ENCODE data around the gene ZPLD1.

The ZPLD1 gene

DNA sequence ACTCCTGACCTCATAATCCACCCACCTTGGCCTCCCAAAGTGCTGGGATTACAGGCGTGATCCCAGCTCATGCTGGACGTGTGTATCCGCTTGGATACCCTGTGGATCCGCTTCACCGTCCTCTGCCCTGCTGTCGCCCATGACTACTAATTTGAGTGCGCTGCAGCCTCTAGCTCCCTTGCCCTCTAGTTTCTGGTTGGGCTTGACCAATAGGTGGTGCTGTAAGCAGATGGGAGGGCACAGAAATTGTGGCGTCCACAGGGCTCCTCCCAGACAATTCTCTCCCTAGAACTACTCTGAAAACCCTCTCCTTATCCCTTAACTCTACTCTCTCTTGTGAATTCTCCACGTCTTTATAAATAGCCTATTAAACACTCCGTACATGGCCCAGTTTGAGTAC lies 36.2 kb downstream of the ZPLD1 start:
- DNase-seq, result no peak

DNA sequence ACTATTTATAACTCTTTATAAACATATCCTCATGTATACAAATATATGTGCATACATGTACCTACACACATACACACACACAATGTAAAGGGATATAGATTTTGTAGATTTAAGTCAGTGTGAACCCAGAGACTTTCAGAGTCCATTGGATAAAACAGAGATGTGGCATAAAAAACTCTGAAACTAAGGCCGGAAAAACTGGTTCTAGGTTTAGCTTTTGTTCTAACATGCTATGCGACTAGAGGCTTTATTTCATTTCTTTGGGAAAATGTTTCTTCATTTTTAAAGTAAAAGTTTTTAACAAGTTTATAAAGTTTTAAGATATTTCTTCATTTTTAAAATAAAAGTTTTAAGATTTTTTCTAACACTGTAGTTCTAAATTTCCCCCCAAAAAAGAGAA lies 36.7 kb downstream of the ZPLD1 start:
- DNase-seq, result no peak

DNA sequence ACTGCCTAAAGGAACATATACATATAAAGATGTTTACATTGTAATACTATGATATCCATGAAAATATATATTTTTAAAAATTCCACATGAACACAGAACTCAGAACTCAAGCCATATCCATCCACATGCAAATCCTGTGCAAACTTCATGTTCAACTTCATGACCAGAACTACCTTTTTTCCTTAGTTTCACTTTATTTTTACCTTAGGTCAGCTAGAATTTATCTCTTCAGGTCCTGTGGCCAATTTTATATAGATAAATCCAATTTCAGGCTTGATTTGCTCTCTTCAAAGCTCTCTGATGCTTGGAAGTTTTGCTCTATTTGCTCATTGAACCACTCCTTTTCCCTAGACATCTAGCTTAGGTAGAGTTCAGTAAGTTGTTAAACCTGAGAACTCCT lies 38.8 kb downstream of the ZPLD1 start:
- DNase-seq, result no peak

DNA sequence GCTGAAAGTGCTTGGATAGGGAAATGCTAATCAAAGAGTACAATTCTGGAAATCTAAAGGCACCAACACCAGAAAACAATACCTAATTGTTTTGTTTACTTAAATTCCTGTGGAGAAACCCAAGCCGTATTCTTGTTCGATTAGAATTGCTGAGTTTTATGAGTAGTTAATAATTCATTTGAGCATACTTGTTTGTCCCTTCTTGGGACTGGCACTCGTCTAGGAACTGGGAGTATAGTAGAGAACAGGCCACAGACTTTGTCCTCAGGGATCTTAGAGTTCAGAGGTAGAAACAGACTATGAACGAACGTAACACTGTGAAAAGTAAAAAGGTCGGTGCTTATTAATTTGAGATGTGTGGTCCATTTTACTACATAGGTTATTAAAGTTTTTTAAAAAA lies 39.4 kb downstream of the ZPLD1 start:
- DNase-seq, result no peak

DNA sequence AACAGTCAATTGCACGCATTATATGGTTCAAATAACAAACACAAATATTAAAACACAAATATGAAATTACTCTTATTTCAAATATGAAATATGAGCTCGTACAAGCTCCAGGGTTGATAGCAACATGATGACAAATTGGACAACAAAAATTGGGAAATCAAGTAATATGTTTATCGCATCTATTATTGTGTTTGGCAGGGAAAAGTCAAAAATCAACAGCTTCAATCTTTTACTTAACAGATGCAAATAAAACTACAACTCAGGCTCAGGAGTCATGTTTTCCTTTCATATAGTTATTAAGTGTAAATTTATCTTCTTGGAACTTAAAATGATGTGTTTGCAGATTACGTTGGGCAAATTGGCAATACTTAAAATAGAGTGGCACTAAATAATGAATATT lies 41.4 kb downstream of the ZPLD1 start:
- DNase-seq, result no peak

DNA sequence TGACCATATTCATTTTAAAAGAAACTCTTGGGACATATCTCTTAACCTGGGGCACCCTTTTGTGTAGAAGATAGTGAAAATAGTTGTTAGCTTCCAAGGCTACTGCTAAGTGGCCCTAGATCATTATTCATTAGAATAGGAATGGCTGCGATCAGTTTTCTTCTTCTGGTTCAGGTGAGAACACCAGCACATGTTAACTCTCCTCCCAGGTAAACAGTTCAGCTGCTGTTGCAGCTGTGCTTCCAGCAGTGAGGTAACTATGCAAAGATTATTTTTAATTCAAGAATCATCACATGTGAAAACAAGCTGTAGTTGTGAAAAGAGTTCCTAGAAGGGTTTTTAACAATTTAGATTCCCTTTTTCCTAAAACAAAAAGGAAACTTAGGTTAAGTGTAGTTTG lies 43.3 kb downstream of the ZPLD1 start:
- no peak for DNase-seq

DNA sequence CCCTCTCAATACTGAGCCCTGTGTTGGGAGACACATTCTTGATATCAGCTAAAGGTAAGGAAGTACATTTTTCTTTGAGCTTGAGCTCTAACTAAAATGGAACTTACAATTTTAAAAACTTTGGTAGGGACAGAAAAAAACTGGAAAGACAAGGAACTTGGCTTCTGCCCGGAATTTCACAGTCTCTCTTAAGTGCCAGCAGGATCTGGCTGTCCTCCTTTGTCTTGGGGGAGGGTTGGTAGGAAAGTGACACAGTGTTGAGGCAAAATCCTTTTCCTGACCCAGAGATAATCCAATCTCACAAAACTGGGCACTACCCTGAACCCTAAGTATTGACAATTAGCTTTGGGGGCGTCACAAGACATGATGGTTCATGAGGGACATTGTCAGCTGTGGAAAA lies 45.3 kb downstream of the ZPLD1 start:
- DNase-seq, result no peak

DNA sequence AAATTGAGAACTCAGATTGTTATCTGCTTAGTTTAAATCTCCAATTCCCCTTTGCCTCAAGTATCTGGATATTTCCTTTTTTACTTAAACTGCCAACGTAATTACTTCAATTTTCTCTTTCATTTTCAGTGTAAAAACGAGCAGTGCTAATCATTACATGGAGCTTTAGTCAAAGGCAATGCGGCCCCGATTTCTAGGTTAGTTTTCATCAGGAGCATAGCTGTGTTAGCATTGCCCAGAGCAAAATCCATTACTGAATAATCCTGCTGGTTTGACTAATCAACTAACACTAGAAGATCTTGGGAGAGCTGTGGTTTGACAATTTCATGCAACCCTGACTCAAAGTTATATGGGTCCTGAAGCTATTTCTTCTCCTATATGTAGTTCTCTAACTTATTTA lies 46.2 kb downstream of the ZPLD1 start:
- DNase-seq, result no peak

DNA sequence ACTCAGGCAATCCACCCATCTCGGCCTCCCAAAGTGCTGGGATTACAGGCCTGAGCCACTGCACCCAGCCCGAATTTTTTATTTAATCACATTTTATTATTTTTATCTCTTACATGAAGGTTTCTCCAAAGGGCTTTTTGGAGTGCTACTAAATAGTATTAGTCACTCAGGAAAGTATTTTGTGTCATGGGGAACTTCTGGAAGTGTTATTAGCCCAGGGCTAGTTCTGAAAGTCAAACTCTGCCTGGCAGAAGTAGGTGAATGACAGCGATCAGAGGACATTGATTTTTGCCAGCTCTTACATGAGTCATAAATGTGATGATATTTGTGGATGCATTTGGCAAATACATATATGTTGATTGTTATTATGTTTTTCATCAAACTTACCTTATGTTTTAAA lies 48.7 kb downstream of the ZPLD1 start:
- no peak for DNase-seq

DNA sequence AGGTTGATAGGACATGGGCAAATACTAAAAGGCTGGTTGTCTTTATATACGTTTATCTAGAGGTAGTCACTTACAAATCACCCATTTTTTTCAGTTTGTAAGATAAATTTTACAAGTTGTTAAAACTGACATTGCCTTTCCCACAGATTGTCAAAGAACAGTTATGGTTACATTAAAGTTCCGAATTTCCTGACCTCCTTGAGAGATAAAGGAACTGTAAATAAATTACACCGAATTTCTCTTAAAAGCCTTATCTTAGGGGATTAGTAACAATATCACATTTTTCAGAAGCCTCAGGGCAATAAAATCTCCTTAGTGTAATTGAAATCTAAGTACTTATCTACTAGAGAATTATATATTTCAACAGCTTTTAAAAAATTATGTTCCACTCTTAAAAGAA lies 49.5 kb downstream of the ZPLD1 start:
- DNase-seq, result no peak

DNA sequence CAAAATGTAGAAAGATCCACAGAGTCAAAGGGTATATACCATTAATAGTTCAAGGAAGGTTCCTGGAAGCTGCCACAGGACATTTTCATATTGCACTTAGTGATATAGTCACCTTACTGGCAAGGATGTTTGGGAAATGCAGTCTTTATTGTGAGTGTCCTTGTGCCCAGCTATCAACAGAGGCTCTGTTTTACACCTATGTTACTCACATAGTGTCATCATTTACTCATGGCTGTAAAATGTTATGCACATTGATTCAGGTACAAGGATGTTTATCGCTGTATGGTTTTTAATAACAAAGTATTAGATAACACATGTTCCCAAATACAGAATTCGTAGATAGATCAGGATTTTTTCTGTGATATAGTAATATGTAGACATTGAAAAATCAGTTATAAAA lies 50.9 kb downstream of the ZPLD1 start:
- no peak for DNase-seq

DNA sequence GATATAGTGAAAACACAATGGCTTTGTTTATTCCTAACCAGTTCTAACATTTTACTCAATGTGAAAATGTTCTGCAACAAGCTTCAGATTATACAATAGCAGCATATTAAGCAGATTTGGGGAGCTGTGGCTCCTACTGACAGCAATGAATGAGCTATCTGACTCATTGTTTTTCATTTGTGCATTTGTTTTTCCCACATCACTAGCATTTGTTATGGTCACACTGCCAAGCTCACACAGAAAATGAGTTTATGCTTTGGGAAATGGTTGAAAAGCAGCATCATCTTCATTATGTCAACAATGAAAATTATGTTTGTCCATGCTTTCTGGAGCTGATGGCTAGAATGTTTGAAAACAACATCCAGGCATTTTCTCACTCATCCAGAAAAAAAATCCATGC lies 53.5 kb downstream of the ZPLD1 start:
- DNase-seq, result no peak

DNA sequence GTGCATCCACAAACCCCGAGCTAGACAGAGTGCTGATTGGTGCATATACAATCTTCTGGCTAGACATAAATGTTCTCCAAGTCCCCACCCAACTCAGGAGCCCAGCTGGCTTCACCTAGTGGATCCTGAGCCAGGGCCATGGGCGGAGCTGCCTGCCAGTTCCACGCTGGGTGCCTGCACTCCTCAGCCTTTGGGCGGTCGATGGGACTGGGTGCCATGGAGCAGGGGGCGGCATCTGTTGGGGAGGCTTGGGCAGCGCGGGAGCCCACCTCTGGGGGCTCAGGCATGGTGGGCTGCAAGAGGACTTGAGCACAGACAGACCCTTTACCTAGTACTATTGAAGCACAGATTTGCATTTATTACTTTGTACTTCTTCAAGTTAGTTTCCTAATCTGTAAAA lies 57.5 kb downstream of the ZPLD1 start:
- DNase-seq, result no peak

DNA sequence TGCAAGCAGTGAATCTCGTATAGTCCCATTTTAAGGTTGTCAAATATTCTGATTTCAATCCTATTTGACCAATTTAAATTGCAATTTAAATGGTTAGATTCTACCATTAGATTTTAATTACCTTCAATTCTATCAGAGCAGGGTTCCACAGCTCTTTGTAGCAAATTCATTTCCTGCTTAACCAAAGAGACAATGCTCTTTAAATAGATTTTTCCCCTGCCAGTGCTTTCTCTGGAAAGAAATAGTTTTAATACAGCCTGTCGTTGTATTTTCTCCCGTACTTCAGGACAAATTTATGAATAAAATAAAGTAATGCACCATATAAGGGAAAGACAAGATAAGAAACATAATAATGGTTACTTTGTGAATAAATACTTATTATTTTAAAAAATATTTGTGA lies 62.8 kb downstream of the ZPLD1 start:
- DNase-seq, result no peak

DNA sequence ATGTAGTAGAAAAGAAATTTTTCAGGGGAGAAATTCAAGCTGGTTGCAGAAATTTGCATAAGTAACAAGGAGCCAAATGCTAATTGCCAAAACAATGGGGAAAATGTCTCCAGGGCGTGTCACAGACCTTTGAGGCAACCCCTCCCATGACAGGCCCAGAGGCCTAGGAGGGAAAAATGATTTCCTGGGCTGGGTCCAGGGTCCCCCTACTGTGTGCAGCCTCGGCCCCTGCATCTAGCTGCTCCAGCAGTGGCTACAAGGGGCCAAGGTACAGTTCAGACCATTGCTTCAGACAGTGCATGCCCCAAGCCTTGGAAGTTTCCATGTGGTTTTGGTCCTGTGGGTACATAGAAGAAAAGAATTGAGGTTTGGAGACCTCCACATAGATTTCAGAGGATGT lies 70.7 kb downstream of the ZPLD1 start:
- DNase-seq, result no peak

DNA sequence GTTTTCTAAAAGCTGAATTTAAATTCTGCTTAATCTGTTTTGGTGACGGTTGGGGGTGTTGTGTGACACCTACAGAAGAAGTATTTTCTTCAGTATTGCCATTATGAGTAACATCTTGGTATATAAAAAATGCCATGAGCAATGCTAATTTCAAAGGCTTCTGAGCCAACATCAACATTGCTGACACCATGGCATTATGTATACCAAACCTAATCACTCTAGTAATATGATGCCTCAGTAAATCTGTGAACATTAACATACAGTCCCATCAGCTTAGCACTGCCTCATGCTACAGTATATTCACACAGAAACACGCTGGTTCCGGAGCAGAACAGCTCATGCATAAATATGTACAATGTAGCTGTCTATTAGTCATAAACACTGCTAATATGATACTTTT lies 75.8 kb downstream of the ZPLD1 start:
- no peak for DNase-seq

DNA sequence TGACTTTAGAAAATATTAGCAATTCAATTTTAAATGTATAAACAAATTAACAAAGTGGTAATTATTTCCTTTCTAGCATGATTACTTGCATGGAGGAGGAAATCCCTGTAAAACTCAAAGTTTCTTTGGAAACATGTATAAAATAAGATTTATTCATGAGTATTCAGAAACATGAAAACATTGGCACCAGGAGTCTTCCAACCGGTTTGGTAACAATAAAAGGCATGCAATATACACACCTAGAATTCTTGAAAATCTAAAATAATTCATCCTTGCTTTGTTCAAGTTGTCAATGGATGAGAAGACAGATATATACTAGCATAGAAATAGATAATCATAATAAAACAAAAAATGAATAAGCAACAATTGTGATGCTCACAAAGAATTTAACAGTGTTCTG lies 76.4 kb downstream of the ZPLD1 start:
- DNase-seq, result no peak

DNA sequence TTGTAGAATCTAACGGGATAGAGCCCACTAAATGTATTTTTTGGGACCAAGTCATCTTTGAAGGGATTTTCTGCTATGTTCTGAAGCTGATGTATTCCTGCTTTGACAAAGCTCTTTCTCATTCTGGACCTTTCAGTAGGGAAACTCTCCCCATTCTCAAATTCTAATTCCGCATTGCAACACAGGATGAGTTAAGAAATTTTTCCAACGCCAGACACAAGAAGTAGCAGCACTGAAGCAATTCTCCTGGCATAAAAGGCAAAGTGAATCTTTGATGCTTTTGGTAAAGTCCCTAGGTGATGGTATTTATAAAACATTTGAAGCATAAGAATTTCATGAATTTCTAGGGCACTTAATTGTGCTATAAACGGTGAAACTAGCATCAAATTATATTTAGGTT lies 76.8 kb downstream of the ZPLD1 start:
- DNase-seq, result no peak

DNA sequence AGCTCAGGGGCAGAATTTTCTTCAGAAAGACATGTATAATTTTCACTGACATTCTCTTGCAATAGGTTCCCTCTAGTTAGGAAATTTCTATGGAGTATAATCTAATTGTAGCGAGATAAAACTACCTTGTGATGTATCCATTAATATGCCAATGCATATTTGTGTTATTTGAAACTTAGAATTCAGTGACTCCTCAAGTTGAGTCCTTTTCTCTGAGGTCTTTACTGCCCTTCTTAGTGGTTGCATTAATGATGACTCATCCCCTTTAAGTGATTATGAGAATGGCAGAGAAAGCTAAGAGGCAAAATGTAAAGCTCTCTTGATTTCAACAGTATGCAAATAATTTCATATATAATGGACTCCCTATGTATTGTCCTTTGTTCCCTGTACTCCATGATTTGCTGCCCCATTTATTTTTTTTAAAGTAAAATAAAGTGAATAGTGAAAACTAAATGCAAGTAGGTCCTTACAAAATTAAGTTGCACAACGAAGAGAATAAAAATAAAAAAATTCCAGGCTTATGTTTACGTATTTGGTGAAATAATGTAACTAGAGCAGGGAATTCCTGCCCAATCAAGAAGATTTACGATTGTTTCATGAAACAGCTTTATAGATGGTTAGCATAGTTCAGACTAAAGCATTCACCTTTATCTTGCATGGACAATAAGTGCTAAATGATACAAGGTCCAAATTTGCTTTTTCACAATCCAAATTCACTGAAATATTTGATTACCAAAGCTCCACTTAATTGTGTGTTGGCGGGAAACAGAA lies 78.1 kb downstream of the ZPLD1 start:
- DNase-seq, result no peak

DNA sequence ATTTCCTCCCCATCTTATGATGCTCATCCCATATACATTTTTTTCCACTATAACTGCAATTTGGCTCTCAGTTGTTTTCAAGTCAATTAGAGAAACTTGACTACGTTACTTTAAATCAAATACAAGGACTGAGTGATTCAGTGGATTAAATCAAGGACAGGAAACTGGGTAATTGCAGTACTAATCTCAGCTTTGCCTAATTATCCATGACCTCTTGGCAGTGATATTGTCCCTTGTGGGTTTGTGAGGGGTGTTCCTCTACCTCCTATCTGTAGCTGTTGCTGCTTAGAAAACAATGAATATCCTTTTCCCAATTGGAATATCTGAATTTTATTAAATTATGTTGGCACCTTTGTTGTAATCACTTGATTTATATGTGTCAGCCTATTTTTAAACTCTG lies 79.4 kb downstream of the ZPLD1 start:
- no peak for DNase-seq

DNA sequence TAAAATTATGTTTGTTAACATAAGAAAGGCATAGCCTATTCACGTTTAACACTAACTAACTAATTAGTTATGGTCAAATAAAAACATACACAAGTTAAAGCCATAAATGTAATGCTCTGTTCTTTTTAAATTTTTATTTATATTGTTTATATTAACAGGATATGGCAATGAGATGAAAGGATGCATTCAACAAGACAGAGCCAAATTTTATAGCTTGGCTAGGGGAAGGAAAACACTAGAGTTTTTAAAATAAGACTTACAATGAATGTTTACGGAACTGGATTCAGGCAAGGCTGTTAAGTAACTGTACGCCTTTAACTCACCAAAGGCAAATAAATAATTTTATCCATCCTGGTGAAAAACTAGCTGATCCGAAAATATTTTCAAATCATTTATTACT lies 86.4 kb downstream of the ZPLD1 start:
- no peak for DNase-seq

DNA sequence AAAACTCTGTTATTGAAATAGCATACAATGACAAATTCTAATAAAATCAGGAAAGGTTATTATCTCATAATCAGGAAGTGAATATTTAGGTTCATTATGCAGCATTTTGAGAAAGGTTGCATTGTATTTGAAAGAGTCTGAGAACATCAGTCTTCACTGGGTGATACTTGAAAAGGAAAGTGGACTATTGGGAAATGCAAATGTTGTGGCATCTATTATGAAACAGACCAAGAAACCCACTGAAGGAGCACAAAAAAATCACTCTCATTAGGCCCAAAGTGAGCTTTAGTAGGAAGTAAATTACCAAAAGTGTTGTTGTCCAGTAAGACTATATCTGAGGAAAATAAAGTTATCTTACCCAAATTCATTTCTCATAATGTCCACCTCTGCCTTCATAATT lies 90.8 kb downstream of the ZPLD1 start:
- no peak for DNase-seq

DNA sequence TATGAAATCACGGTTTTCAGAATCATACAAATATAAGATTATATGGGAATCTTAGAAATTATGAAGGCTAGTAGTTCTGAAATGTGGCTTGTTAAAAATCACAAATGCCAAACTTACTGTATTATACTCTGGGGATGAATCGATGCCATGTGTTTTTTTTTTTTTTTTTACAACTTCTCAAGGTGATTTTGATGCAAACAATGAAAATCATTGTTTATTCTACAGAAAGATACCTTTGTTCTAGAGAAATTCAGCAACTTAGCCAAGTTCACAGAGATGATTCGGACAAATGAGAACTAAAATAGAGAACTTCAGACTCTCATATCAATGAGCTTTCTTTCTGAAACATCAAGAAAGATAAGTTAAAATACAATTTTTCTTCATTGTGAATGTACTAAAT lies 92.0 kb downstream of the ZPLD1 start:
- no peak for DNase-seq

DNA sequence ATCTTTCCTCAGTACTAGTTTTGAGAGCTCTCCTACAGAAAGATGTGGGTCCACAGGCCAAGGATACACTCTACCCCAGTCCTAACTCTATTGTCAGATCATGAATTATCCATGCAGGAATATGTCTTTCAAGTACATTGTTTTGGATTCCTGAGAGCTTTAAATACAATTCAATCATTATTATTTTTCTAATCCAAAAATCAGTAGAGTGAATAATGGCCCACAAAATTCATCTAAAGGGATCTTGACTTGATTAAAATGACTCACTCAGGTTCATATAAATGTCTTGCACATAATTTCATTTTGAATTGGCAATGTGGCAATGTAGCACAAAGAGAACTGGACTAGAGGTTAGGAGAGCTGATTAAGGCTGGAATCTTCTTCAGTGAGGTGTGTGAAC lies 93.9 kb downstream of the ZPLD1 start:
- no peak for DNase-seq
